ENCODE results near the gene LLGL2. TPM values are rescaled to one million over a fixed set of nuclear protein-coding genes. Genes with fewer than 3 reads are reported as not detected.
A peak's percentile ranks its signal among the peaks of the same experiment; 100 is the strongest.
"Not testable (repeated sequence)": the region's sequence is repeated elsewhere in the genome, so short reads cannot be mapped to it uniquely, and the experiment has no call there.

LLGL2 gene
- total RNA-seq, 1 donor: 13.2 TPM

- no peaks in the 10 kb centered on the region for H3K9me3 ChIP-seq (ENCODE audit: low read depth, low read length)
- peaks cover 20% of the 10 kb centered on the region for H3K4me1 ChIP-seq (ENCODE audit: insufficient read depth, low read length)
- H3K27me3 ChIP-seq (ENCODE audit: insufficient read depth, low read length): no peaks in the 10 kb centered on the region
- H3K4me3 ChIP-seq (ENCODE audit: low read length): peak overlapping the region; percentile 63
Measured at GRCh38 chr17:75588596-75589011, 63.1 kb downstream of the LLGL2 start.

- H3K4me3 ChIP-seq (ENCODE audit: low read length): peak overlapping the region; percentile 63
- no peaks in the 10 kb centered on the region for H3K9me3 ChIP-seq (ENCODE audit: low read depth, low read length)
- no peaks in the 10 kb centered on the region for H3K27me3 ChIP-seq (ENCODE audit: insufficient read depth, low read length)
- peaks cover 20% of the 10 kb centered on the region for H3K4me1 ChIP-seq (ENCODE audit: insufficient read depth, low read length)
Measured at GRCh38 chr17:75589012-75589918, 63.8 kb downstream of the LLGL2 start.

- Histone ChIP-seq H3K27me3 (ENCODE audit: insufficient read depth, low read length) (no peaks in the 10 kb centered on the region), H3K4me1 (ENCODE audit: insufficient read depth, low read length) (peaks cover 20% of the 10 kb centered on the region), H3K4me3 (ENCODE audit: low read length) (no peak overlapping the region), H3K9me3 (ENCODE audit: low read depth, low read length) (no peaks in the 10 kb centered on the region)
Measured at GRCh38 chr17:75589919-75590303, 64.4 kb downstream of the LLGL2 start.

GRCh38 chr17:75590314-75590761 lies 64.8 kb downstream of the LLGL2 start:
- Histone ChIP-seq H3K4me3 (ENCODE audit: low read length) (no peak overlapping the region), H3K9me3 (ENCODE audit: low read depth, low read length) (no peaks in the 10 kb centered on the region), H3K4me1 (ENCODE audit: insufficient read depth, low read length) (peaks cover 20% of the 10 kb centered on the region), H3K27me3 (ENCODE audit: insufficient read depth, low read length) (no peaks in the 10 kb centered on the region)

- Histone ChIP-seq H3K4me3 (ENCODE audit: low read length) (no peak overlapping the region), H3K9me3 (ENCODE audit: low read depth, low read length) (no peaks in the 10 kb centered on the region), H3K27me3 (ENCODE audit: insufficient read depth, low read length) (no peaks in the 10 kb centered on the region), H3K4me1 (ENCODE audit: insufficient read depth, low read length) (peaks cover 20% of the 10 kb centered on the region)
Measured at GRCh38 chr17:75590849-75591721, 65.6 kb downstream of the LLGL2 start.

- Histone ChIP-seq H3K4me1 (ENCODE audit: insufficient read depth, low read length) (peaks cover 20% of the 10 kb centered on the region), H3K4me3 (ENCODE audit: low read length) (no peak overlapping the region), H3K9me3 (ENCODE audit: low read depth, low read length) (no peaks in the 10 kb centered on the region), H3K27me3 (ENCODE audit: insufficient read depth, low read length) (no peaks in the 10 kb centered on the region)
Measured at GRCh38 chr17:75591722-75592302, 66.3 kb downstream of the LLGL2 start.

GRCh38 chr17:75592348-75593020 lies 67.0 kb downstream of the LLGL2 start:
- Histone ChIP-seq H3K27me3 (ENCODE audit: insufficient read depth, low read length) (no peaks in the 10 kb centered on the region), H3K4me3 (ENCODE audit: low read length) (no peak overlapping the region)

GRCh38 chr17:75593430-75593829 lies 67.9 kb downstream of the LLGL2 start:
- H3K9me3 ChIP-seq (ENCODE audit: low read depth, low read length); H3K27me3 ChIP-seq (ENCODE audit: insufficient read depth, low read length); H3K4me3 ChIP-seq (ENCODE audit: low read length): not testable (repeated sequence)
- H3K4me1 ChIP-seq (ENCODE audit: insufficient read depth, low read length): peaks cover 13% of the 10 kb centered on the region

More at GRCh38 chr17:75592348-75593020, 67.0 kb downstream of the LLGL2 start:
- no peaks in the 10 kb centered on the region for H3K9me3 ChIP-seq (ENCODE audit: low read depth, low read length)
- H3K4me1 ChIP-seq (ENCODE audit: insufficient read depth, low read length): peaks cover 18% of the 10 kb centered on the region

- Histone ChIP-seq H3K4me1 (ENCODE audit: insufficient read depth, low read length) (peaks cover 10% of the 10 kb centered on the region), H3K4me3 (ENCODE audit: low read length) (no peak overlapping the region), H3K27me3 (ENCODE audit: insufficient read depth, low read length) (no peaks in the 10 kb centered on the region), H3K9me3 (ENCODE audit: low read depth, low read length) (no peaks in the 10 kb centered on the region)
Measured at GRCh38 chr17:75594499-75595283, 69.2 kb downstream of the LLGL2 start.

GRCh38 chr17:75595284-75595919 lies 69.9 kb downstream of the LLGL2 start:
- Histone ChIP-seq H3K9me3 (ENCODE audit: low read depth, low read length) (no peaks in the 10 kb centered on the region), H3K4me3 (ENCODE audit: low read length) (no peak overlapping the region), H3K27me3 (ENCODE audit: insufficient read depth, low read length) (no peaks in the 10 kb centered on the region), H3K4me1 (ENCODE audit: insufficient read depth, low read length) (peaks cover 3% of the 10 kb centered on the region)

- Histone ChIP-seq H3K4me1 (ENCODE audit: insufficient read depth, low read length) (no peaks in the 10 kb centered on the region), H3K9me3 (ENCODE audit: low read depth, low read length) (no peaks in the 10 kb centered on the region), H3K27me3 (ENCODE audit: insufficient read depth, low read length) (no peaks in the 10 kb centered on the region), H3K4me3 (ENCODE audit: low read length) (no peak overlapping the region)
Measured at GRCh38 chr17:75595920-75596313, 70.4 kb downstream of the LLGL2 start.

GRCh38 chr17:75596320-75597087 lies 71.0 kb downstream of the LLGL2 start:
- H3K4me1 ChIP-seq (ENCODE audit: insufficient read depth, low read length): no peaks in the 10 kb centered on the region
- H3K4me3 ChIP-seq (ENCODE audit: low read length): no peak overlapping the region
- no peaks in the 10 kb centered on the region for H3K9me3 ChIP-seq (ENCODE audit: low read depth, low read length)
- H3K27me3 ChIP-seq (ENCODE audit: insufficient read depth, low read length): no peaks in the 10 kb centered on the region

All from mononuclear cell (primary cell).